HepG2 (cell line): Measurements from ENCODE around the gene CMPK2. TPM values are rescaled to one million over a fixed set of nuclear protein-coding genes. Genes with fewer than 3 reads are reported as not detected.
A peak's percentile ranks its signal among the peaks of the same experiment; 100 is the strongest.

Experiments used
- GATA4 ChIP-seq: sonication (generic); IDR thresholded peaks from 2 replicates; pipeline ENCODE4 v1.6.1; 2016; ENCODE audit warnings: antibody characterized with exemption, low read depth, borderline replicate concordance
- IKZF5 ChIP-seq: IDR thresholded peaks from 2 replicates; pipeline ENCODE4 v1.6.1; 2018; ENCODE audit warnings: missing genetic modification reagents, mild to moderate bottlenecking, missing compliant biosample characterization
- IRF1 ChIP-seq: sonication (generic); formaldehyde crosslinking; IDR thresholded peaks from 2 replicates; pipeline ENCODE4 v1.4.0; 2020; ENCODE audit warnings: low read depth, mild to moderate bottlenecking, missing genetic modification reagents
- NCOA5 ChIP-seq: sonication (generic); formaldehyde crosslinking; IDR thresholded peaks from 2 replicates; pipeline ENCODE4 v1.4.0; 2020; ENCODE audit warnings: missing genetic modification reagents
- PITX1 ChIP-seq: sonication (generic); formaldehyde crosslinking; IDR thresholded peaks from 2 replicates; pipeline ENCODE4 v1.5.1; 2020; ENCODE audit warnings: mild to moderate bottlenecking, missing genetic modification reagents
- SMC3 ChIP-seq: IDR thresholded peaks from 2 replicates; pipeline ENCODE4 v1.6.1; 2011; ENCODE audit warnings: low read length, improper control_type of control experiment
- SOX6 ChIP-seq, 2 experiments: fragments of 450-650 bp in 1 of 2; sonication (generic) in 1 of 2; formaldehyde crosslinking in 1 of 2; IDR thresholded peaks; 2 replicates each; pipeline versions ENCODE4 v1.4.0 to v1.6.1; 2017 to 2020; ENCODE audit warnings: antibody characterized with exemption in 1 of 2, mild to moderate bottlenecking in 1 of 2, missing genetic modification reagents in 1 of 2
- SUZ12 ChIP-seq: fragments of 150-350 bp; IDR thresholded peaks from 2 replicates; pipeline ENCODE4 v1.6.1; 2014; ENCODE audit warnings: low read depth, low read length
- THAP7 ChIP-seq: sonication (generic); formaldehyde crosslinking; IDR thresholded peaks from 2 replicates; pipeline ENCODE4 v1.8.1; 2023; ENCODE audit warnings: mild to moderate bottlenecking, missing genetic modification reagents
- TRIM22 ChIP-seq: fragments of 450-650 bp; IDR thresholded peaks from 2 replicates; pipeline ENCODE4 v1.6.1; 2017
- ZBTB46 ChIP-seq: sonication (generic); formaldehyde crosslinking; IDR thresholded peaks from 2 replicates; pipeline ENCODE4 v1.4.0; 2020; ENCODE audit warnings: mild to moderate bottlenecking, missing genetic modification reagents, borderline replicate concordance
- ZFX ChIP-seq: sonication (generic); formaldehyde crosslinking; IDR thresholded peaks from 2 replicates; pipeline ENCODE4 v1.4.0; 2020; ENCODE audit warnings: mild to moderate bottlenecking, low read depth, missing genetic modification reagents, moderate library complexity
- ZNF276 ChIP-seq: sonication (generic); formaldehyde crosslinking; IDR thresholded peaks from 2 replicates; pipeline ENCODE4 v1.4.0; 2020; ENCODE audit warnings: mild to moderate bottlenecking, low read depth, missing genetic modification reagents
- ZNF597 ChIP-seq: sonication (generic); formaldehyde crosslinking; IDR thresholded peaks from 2 replicates; pipeline ENCODE4 v1.5.0; 2020; ENCODE audit warnings: missing genetic modification reagents
- ZNF639 ChIP-seq: conservative IDR thresholded peaks from 2 replicates; pipeline ENCODE4 v1.6.1; 2018; ENCODE audit warnings: missing genetic modification reagents
- ZNF75D ChIP-seq: sonication (generic); formaldehyde crosslinking; IDR thresholded peaks from 2 replicates; pipeline ENCODE4 v1.8.1; 2023; ENCODE audit warnings: missing genetic modification reagents, mild to moderate bottlenecking, borderline replicate concordance
- ZSCAN21 ChIP-seq: sonication (generic); formaldehyde crosslinking; IDR thresholded peaks from 2 replicates; pipeline ENCODE4 v1.8.0; 2022; ENCODE audit warnings: mild to moderate bottlenecking, missing genetic modification reagents, moderate library complexity, borderline replicate concordance
- polyA plus RNA-seq, 8 experiments: library from polyadenylated mRNA; depleted of rRNA in 3 of 8; stranded (reverse) in 7 of 8; unstranded in 1 of 8; fragments of >200 nt; fragmentation: Illumina TruSeq in 4 of 8; extraction: Trizol in 4 of 8; gene quantifications; 2 replicates each; pipeline versions ENCODE4 v1.2.1 to v1.2.3, GENCODE V29; 2011 to 2016; ENCODE audit warnings: low read depth in 4 of 8, missing spikeins in 1 of 8, mixed read lengths in 1 of 8; ENCODE audit not compliant: insufficient read depth in 1 of 8
- total RNA-seq, 5 experiments: library from RNA; depleted of rRNA; stranded (reverse); fragments of >200 nt; fragmentation: Illumina TruSeq; extraction: Trizol; gene quantifications; 2 replicates each; pipeline ENCODE4 v1.2.3, GENCODE V29; 2016; ENCODE audit warnings: low read depth in 1 of 5

The CMPK2 gene
- total and polyA plus RNA-seq, 2 of the 13 experiments (the other 11 are each of a cell fraction or from before 2014, with no cell fraction given): 0.04 to 1.0 TPM

GRCh38 chr2:6865346-6866274, at the start of gene CMPK2 (continued):
- TF ChIP-seq ZNF639 (CRISPR knock-in tag) (no peak), GATA4 (no peak), ZSCAN21 (CRISPR knock-in tag) (no peak), PITX1 (no peak), SOX6 (IDR thresholded peaks at IDR 0.05) (no peak), SOX6 (CRISPR knock-in tag; IDR thresholded peaks at IDR 0.05) (0 out of 2 replicates have a peak, but pooled peaks have one; percentile 6), SUZ12 (no peak), ZNF75D (no peak), IRF1 (CRISPR knock-in tag) (peak; percentile 93), THAP7 (CRISPR knock-in tag) (no peak), ZNF597 (CRISPR knock-in tag) (no peak), SMC3 (no peak), ZBTB46 (CRISPR knock-in tag) (no peak), NCOA5 (CRISPR knock-in tag) (no peak), ZNF276 (0 out of 2 replicates have a peak, but pooled peaks have one; percentile 61), IKZF5 (0 out of 2 replicates have a peak, but pooled peaks have one; percentile 5), ZFX (CRISPR knock-in tag) (peak; percentile 71), TRIM22 (no peak)
